ENCODE measurements around the gene MSANTD7.
A peak's percentile ranks its signal among the peaks of the same experiment; 100 is the strongest.
"Not testable (repeated sequence)": the region's sequence is repeated elsewhere in the genome, so short reads cannot be mapped to it uniquely, and the experiment has no call there.

MSANTD7 gene

DNA sequence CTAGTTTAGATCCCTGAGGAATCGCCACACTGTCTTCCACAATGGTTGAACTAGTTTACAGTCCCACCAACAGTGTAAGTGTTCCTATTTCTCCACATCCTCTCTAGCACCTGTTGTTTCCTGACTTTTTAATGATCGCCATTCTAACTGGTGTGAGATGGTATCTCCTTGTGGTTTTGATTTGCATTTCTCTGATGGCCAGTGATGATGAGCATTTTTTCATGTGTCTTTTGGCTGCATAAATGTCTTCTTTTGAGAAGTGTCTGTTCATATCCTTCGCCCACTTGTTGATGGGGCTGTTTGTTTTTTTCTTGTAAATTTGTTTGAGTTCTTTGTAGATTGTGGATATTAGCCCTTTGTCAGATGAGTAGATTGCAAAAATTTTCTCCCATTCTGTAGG lies 26.8 kb downstream of the MSANTD7 start:
- DNase-seq; H3K4me1 ChIP-seq (ENCODE audit: control extremely low read depth in 1 of 4, control insufficient read depth in 4 of 4, insufficient read depth in 4 of 4, low read length in 3 of 4); H3K27me3 ChIP-seq (replicated peaks in 2 of 5; ENCODE audit: control insufficient read depth in 4 of 5, insufficient read depth in 5 of 5, low read length in 4 of 5); POLR2A ChIA-PET; H3K27ac ChIP-seq (ENCODE audit: insufficient read depth in 1 of 2, low read depth in 1 of 2, low read length in 2 of 2, poor library complexity in 1 of 2, severe bottlenecking in 2 of 2); H3K4me3 ChIP-seq (ENCODE audit: control insufficient read depth in 1 of 7, extremely low read depth in 1 of 7, insufficient read depth in 4 of 7, low read depth in 2 of 7, low read length in 6 of 7); H3K9me3 ChIP-seq (ENCODE audit: control extremely low read depth in 1 of 5, control insufficient read depth in 4 of 5, insufficient read depth in 2 of 5, low read depth in 1 of 5, low read length in 4 of 5): not testable (repeated sequence)
- WGBS (ENCODE audit: insufficient coverage) = no CpG with 5 or more reads among the region's 3 CpGs
- H3K36me3 ChIP-seq (ENCODE audit: control insufficient read depth in 4 of 4, insufficient read depth in 4 of 4, low read length in 3 of 4) = peaks cover 8 to 47% (median 21%) of the 10 kb centered on the region in 4 experiments
- CTCF ChIA-PET = interaction anchor here (0.6 kb wide), 1 partner anchor 40 kb away, joined by 4 read pairs; no protein-coding TSS in a partner anchor

- Histone ChIP-seq H3K27me3 (replicated peaks in 2 of 5; ENCODE audit: control insufficient read depth in 4 of 5, insufficient read depth in 5 of 5, low read length in 4 of 5) (no peaks in the 10 kb centered on the region), H3K9me3 (ENCODE audit: control extremely low read depth in 1 of 5, control insufficient read depth in 4 of 5, insufficient read depth in 2 of 5, low read depth in 1 of 5, low read length in 4 of 5) (no peaks in the 10 kb centered on the region), H3K36me3 (ENCODE audit: control insufficient read depth in 4 of 4, insufficient read depth in 4 of 4, low read length in 3 of 4) (peaks cover 3 to 24% (median 14%) of the 10 kb centered on the region in 4 experiments), H3K27ac (ENCODE audit: insufficient read depth in 1 of 2, low read depth in 1 of 2, low read length in 2 of 2, poor library complexity in 1 of 2, severe bottlenecking in 2 of 2) (no peak overlapping the region), H3K4me3 (ENCODE audit: control insufficient read depth in 1 of 7, extremely low read depth in 1 of 7, insufficient read depth in 4 of 7, low read depth in 2 of 7, low read length in 6 of 7) (no peak overlapping the region), H3K4me1 (ENCODE audit: control extremely low read depth in 1 of 4, control insufficient read depth in 4 of 4, insufficient read depth in 4 of 4, low read length in 3 of 4) (peaks cover 0 to 13% (median 11%) of the 10 kb centered on the region in 4 experiments)
- ChIA-PET POLR2A (no interaction called here), CTCF (interaction anchor here (1.0 kb wide), 1 partner anchor 232 kb away, joined by 3 read pairs; no protein-coding TSS in a partner anchor)
- DNase-seq = no peak
- WGBS (ENCODE audit: insufficient coverage) = 100% methylated on average over 2 of the region's 2 CpGs
Measured at GRCh38 chr10:14873090-14873760, 35.1 kb downstream of the MSANTD7 start.

DNA sequence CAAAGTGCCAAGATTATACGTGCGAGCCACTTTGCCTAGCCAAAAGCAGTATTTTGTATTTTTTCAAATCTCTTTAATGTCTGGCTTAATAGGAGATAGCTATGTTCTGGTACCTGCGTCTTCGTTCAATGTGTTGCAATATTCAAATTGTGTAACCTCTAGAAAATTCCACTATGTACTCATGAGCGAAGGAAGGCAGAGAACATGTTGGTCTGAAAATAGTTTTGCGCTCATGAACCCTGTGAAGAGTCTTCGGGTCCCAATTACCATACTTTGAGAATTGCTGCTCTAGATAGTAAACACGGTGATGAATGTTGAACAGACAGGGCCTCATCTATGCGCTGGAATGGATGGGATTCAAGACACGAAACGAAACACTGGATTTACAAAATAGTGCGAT lies 37.8 kb downstream of the MSANTD7 start:
- H3K9me3 ChIP-seq (ENCODE audit: control extremely low read depth in 1 of 5, control insufficient read depth in 4 of 5, insufficient read depth in 2 of 5, low read depth in 1 of 5, low read length in 4 of 5) = no peaks in the 10 kb centered on the region
- H3K27me3 ChIP-seq (replicated peaks in 2 of 5; ENCODE audit: control insufficient read depth in 4 of 5, insufficient read depth in 5 of 5, low read length in 4 of 5) = no peaks in the 10 kb centered on the region
- WGBS (ENCODE audit: insufficient coverage) = 99% methylated on average over 8 of the region's 12 CpGs
- ChIA-PET CTCF (interaction anchor here (0.9 kb wide), 1 partner anchor 9 kb away, joined by 3 read pairs; no protein-coding TSS in a partner anchor), POLR2A (no interaction called here)
- peaks cover 2 to 10% (median 5%) of the 10 kb centered on the region in 4 experiments for H3K36me3 ChIP-seq (ENCODE audit: control insufficient read depth in 4 of 4, insufficient read depth in 4 of 4, low read length in 3 of 4)
- no peak for DNase-seq
- no peak overlapping the region for H3K27ac ChIP-seq (ENCODE audit: insufficient read depth in 1 of 2, low read depth in 1 of 2, low read length in 2 of 2, poor library complexity in 1 of 2, severe bottlenecking in 2 of 2)
- H3K4me1 ChIP-seq (ENCODE audit: control extremely low read depth in 1 of 4, control insufficient read depth in 4 of 4, insufficient read depth in 4 of 4, low read length in 3 of 4) = peaks cover 5 to 27% (median 21%) of the 10 kb centered on the region in 4 experiments
- H3K4me3 ChIP-seq (ENCODE audit: control insufficient read depth in 1 of 7, extremely low read depth in 1 of 7, insufficient read depth in 4 of 7, low read depth in 2 of 7, low read length in 6 of 7) = no peak overlapping the region

GRCh38 chr10:14876764-14877163 lies 38.7 kb downstream of the MSANTD7 start:
- H3K4me3 ChIP-seq (ENCODE audit: control insufficient read depth in 1 of 7, extremely low read depth in 1 of 7, insufficient read depth in 4 of 7, low read depth in 2 of 7, low read length in 6 of 7) = peak overlapping the region in 4 of 7 experiments; percentile 82 to 99 (median 98)
- ChIA-PET POLR2A (no interaction called here), CTCF (interaction anchor here (0.9 to 1.4 kb wide), 2 partner anchors 10 to 98 kb away, joined by 3 read pairs; no protein-coding TSS in a partner anchor)
- H3K4me1 ChIP-seq (ENCODE audit: control extremely low read depth in 1 of 4, control insufficient read depth in 4 of 4, insufficient read depth in 4 of 4, low read length in 3 of 4) = peaks cover 5 to 27% (median 21%) of the 10 kb centered on the region in 4 experiments
- H3K27ac ChIP-seq (ENCODE audit: insufficient read depth in 1 of 2, low read depth in 1 of 2, low read length in 2 of 2, poor library complexity in 1 of 2, severe bottlenecking in 2 of 2) = no peak overlapping the region
- peaks cover 2 to 12% (median 2%) of the 10 kb centered on the region in 4 experiments for H3K36me3 ChIP-seq (ENCODE audit: control insufficient read depth in 4 of 4, insufficient read depth in 4 of 4, low read length in 3 of 4)
- 90% methylated on average over 9 of the region's 9 CpGs for WGBS (ENCODE audit: insufficient coverage)
- no peaks in the 10 kb centered on the region for H3K27me3 ChIP-seq (replicated peaks in 2 of 5; ENCODE audit: control insufficient read depth in 4 of 5, insufficient read depth in 5 of 5, low read length in 4 of 5)
- no peak for DNase-seq
- H3K9me3 ChIP-seq (ENCODE audit: control extremely low read depth in 1 of 5, control insufficient read depth in 4 of 5, insufficient read depth in 2 of 5, low read depth in 1 of 5, low read length in 4 of 5) = no peaks in the 10 kb centered on the region

GRCh38 chr10:14878266-14879123 lies 40.4 kb downstream of the MSANTD7 start, which contains the start of gene SUV39H2:
Gene SUV39H2, plus strand, starts transcription at chr10:14878866. Its CDS starts 23 bp downstream, at chr10:14878889.
- Histone ChIP-seq H3K27ac (ENCODE audit: insufficient read depth in 1 of 2, low read depth in 1 of 2, low read length in 2 of 2, poor library complexity in 1 of 2, severe bottlenecking in 2 of 2) (peak within 1 kb of the TSS; percentile 40 to 87), H3K36me3 (ENCODE audit: control insufficient read depth in 4 of 4, insufficient read depth in 4 of 4, low read length in 3 of 4) (peaks cover 0 to 11% (median 1%) of the 10 kb centered on the region in 4 experiments), H3K27me3 (replicated peaks in 2 of 5; ENCODE audit: control insufficient read depth in 4 of 5, insufficient read depth in 5 of 5, low read length in 4 of 5) (no peaks in the 10 kb centered on the region), H3K4me1 (ENCODE audit: control extremely low read depth in 1 of 4, control insufficient read depth in 4 of 4, insufficient read depth in 4 of 4, low read length in 3 of 4) (peaks cover 5 to 27% (median 21%) of the 10 kb centered on the region in 4 experiments), H3K4me3 (ENCODE audit: control insufficient read depth in 1 of 7, extremely low read depth in 1 of 7, insufficient read depth in 4 of 7, low read depth in 2 of 7, low read length in 6 of 7) (peak within 1 kb of the TSS; percentile 82 to 99 (median 97)), H3K9me3 (ENCODE audit: control extremely low read depth in 1 of 5, control insufficient read depth in 4 of 5, insufficient read depth in 2 of 5, low read depth in 1 of 5, low read length in 4 of 5) (no peaks in the 10 kb centered on the region)
- CTCF ChIA-PET = interaction anchor here (0.9 to 1.4 kb wide), 4 partner anchors 17 to 28 kb away, joined by 3 to 4 read pairs (median 3); no protein-coding TSS in a partner anchor
- WGBS (ENCODE audit: insufficient coverage) = 0% methylated on average over 89 of the region's 102 CpGs
- POLR2A ChIA-PET = interaction anchor here (0.7 to 1.0 kb wide), 5 partner anchors 11 to 81 kb away, joined by 3 to 4 read pairs (median 3); partner anchors contain the start of genes CDNF, DCLRE1C, HSPA14 and MEIG1
- peak; percentile 93 to 97 (median 96) for DNase-seq

DNA sequence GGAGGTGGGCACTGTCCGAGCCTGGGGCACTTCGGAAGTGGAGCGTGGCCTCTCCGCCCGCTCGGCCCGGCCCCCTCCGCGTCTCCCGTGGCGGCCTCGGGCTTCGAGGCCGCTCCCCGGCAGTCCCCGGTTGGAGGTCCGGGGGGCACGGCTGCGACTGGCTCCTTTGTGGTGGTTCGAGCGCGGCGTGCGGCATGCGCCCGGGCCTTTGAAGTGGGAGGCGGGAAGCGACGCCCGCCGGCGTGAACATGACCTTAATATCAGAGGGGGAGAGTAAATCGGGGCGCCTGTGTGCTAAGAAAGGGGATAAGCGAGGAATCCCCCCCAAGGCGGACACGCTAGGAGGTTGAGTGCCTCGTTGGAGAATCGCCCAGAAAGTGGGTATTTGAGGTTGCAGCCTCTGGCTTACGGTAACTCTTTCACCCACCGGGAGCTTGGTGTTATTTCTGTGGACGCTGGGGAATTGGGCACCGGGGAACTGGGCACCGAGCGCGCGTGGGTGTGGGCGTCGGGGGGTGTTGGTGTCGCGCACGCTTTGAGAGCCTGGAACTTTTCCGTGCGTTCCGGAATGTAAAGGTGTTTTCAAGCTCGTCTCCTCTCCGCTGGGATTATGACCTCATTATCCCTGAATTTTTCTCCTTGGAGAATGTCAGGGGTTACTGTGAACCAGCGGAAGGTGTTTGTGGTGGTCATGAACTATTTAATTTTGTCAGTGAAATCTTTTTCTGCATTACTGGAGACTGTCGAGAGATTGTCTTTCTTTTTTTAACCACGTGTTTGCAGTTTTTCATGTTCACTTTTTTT lies 41.2 kb downstream of the MSANTD7 start:
- Histone ChIP-seq H3K4me3 (ENCODE audit: control insufficient read depth in 1 of 7, extremely low read depth in 1 of 7, insufficient read depth in 4 of 7, low read depth in 2 of 7, low read length in 6 of 7) (peak overlapping the region; percentile 82 to 99 (median 97)), H3K27ac (ENCODE audit: insufficient read depth in 1 of 2, low read depth in 1 of 2, low read length in 2 of 2, poor library complexity in 1 of 2, severe bottlenecking in 2 of 2) (peak overlapping the region; percentile 33 to 43), H3K27me3 (replicated peaks in 2 of 5; ENCODE audit: control insufficient read depth in 4 of 5, insufficient read depth in 5 of 5, low read length in 4 of 5) (no peaks in the 10 kb centered on the region), H3K36me3 (ENCODE audit: control insufficient read depth in 4 of 4, insufficient read depth in 4 of 4, low read length in 3 of 4) (peaks cover 0 to 15% (median 4%) of the 10 kb centered on the region in 4 experiments), H3K9me3 (ENCODE audit: control extremely low read depth in 1 of 5, control insufficient read depth in 4 of 5, insufficient read depth in 2 of 5, low read depth in 1 of 5, low read length in 4 of 5) (no peaks in the 10 kb centered on the region), H3K4me1 (ENCODE audit: control extremely low read depth in 1 of 4, control insufficient read depth in 4 of 4, insufficient read depth in 4 of 4, low read length in 3 of 4) (peaks cover 5 to 27% (median 21%) of the 10 kb centered on the region in 4 experiments)
- DNase-seq = peak in 2 of 3 donors; percentile 50 to 62
- WGBS (ENCODE audit: insufficient coverage) = 0% methylated on average over 48 of the region's 60 CpGs
- POLR2A ChIA-PET = interaction anchor here (1.0 kb wide), 1 partner anchor 80 kb away, joined by 3 read pairs; the partner anchor contains the start of gene MEIG1
- CTCF ChIA-PET = interaction anchor here (0.9 to 2.2 kb wide), 5 partner anchors 11 to 28 kb away, joined by 3 to 14 read pairs (median 3); no protein-coding TSS in a partner anchor
